NT2/D1 (cell line): ENCODE results near the gene RCN2.

ENCODE experiments used
- YY1 ChIP-seq: IDR thresholded peaks from 2 replicates; pipeline ENCODE4 v1.6.1; 2011; ENCODE audit not compliant: insufficient read length, insufficient read depth
- ZNF274 ChIP-seq: IDR thresholded peaks from 2 replicates; pipeline ENCODE4 v1.6.1; 2011; ENCODE audit warnings: mild to moderate bottlenecking, low read depth, low read length

DNA sequence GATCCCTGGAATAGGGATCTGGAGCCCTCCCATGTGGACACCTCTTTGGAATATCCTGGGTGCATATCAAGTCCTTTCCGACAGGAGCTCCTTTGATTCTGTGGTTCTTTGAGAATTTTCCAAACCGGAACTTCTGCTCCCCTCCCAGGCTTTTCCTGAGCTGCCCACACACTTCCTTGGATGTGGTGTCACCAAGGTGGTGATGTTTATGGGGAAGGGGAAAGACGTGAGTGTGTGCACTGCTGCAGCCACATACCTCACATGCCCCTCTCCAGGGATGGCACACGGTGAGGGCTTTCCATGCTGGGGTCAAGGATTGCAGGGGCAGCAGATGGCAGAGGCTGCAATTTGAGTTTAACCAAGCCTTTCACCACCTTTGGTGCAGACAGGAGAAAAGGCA, 35.5 kb downstream of the RCN2 start:
- TF ChIP-seq ZNF274 (no peak), YY1 (no peak)
